Islet of Langerhans (tissue), 1 donor: Measurements from ENCODE around the gene PICK1.
"Not testable (repeated sequence)": the region's sequence is repeated elsewhere in the genome, so short reads cannot be mapped to it uniquely, and the experiment has no call there.

Experiments
- FAIRE-seq: peaks from one replicate; lab custom pipeline; 2011; peaks lifted over from hg19 to GRCh38; lab: Jason Lieb, UNC

The PICK1 gene

GRCh38 chr22:38117556-38117955 lies 60.4 kb downstream of the PICK1 start:
- not testable (repeated sequence) for FAIRE-seq

GRCh38 chr22:38118182-38118581 lies 61.0 kb downstream of the PICK1 start:
- FAIRE-seq = no peak

GRCh38 chr22:38118747-38119146 lies 61.5 kb downstream of the PICK1 start:
- FAIRE-seq = not testable (repeated sequence)

- no peak for FAIRE-seq
Observed at GRCh38 chr22:38120359-38121110, 63.3 kb downstream of the PICK1 start.

- no peak for FAIRE-seq
Observed at GRCh38 chr22:38122616-38123015, 65.4 kb downstream of the PICK1 start.

- FAIRE-seq = no peak
Observed at GRCh38 chr22:38124236-38124974, 67.2 kb downstream of the PICK1 start.

GRCh38 chr22:38125038-38125610 lies 67.9 kb downstream of the PICK1 start:
- no peak for FAIRE-seq
